ENCODE results near the gene RRP1.

- TF ChIP-seq EZH2 (IDR thresholded peaks at IDR 0.05; ENCODE audit: low read length, missing control alignments), result no peak
- TF ChIP-seq CTCF (conservative IDR thresholded peaks at IDR 0.05 in 1 of 2, IDR thresholded peaks at IDR 0.05 in 1 of 2; ENCODE audit: low read depth in 1 of 2, low read length in 2 of 2), result no peak
Observed at GRCh38 chr21:43757601-43758000, 31.8 kb upstream of the RRP1 start.

All from fibroblast of lung (primary cell).